GM19239 (cell line): ENCODE measurements around the gene DTWD2.
"Not testable (repeated sequence)": the region's sequence is repeated elsewhere in the genome, so short reads cannot be mapped to it uniquely, and the experiment has no call there.

Experiments
- DNase-seq: peaks from one replicate; pipeline ENCODE4 v3.0.0; 2011; ENCODE audit warnings: low spot score; ENCODE audit not compliant: insufficient read length
- FAIRE-seq: peaks from 2 replicates; lab custom pipeline; 2011; peaks lifted over from hg19 to GRCh38; lab: Jason Lieb, UNC

DTWD2 gene

GRCh38 chr5:118889165-118889564 is 99.2 kb downstream of the DTWD2 start:
- DNase-seq (no peak), FAIRE-seq (no peak)

- DNase-seq: no peak
- no peak for FAIRE-seq
Observed at GRCh38 chr5:118888556-118888955, 99.8 kb downstream of the DTWD2 start.

GRCh38 chr5:118883362-118883761 is 105.0 kb downstream of the DTWD2 start:
- no peak for DNase-seq

GRCh38 chr5:118882666-118883065 is 105.7 kb downstream of the DTWD2 start:
- DNase-seq: no peak
- FAIRE-seq: no peak

More at GRCh38 chr5:118883362-118883761, 105.0 kb downstream of the DTWD2 start:
- FAIRE-seq: no peak

GRCh38 chr5:118876852-118877251 is 111.5 kb downstream of the DTWD2 start:
- FAIRE-seq, DNase-seq: not testable (repeated sequence)

GRCh38 chr5:118875131-118875530 is 113.2 kb downstream of the DTWD2 start:
- FAIRE-seq: no peak
- no peak for DNase-seq

- no peak for DNase-seq
- FAIRE-seq: no peak
Observed at GRCh38 chr5:118873417-118873816, 114.9 kb downstream of the DTWD2 start.

- FAIRE-seq (no peak), DNase-seq (no peak)
Observed at GRCh38 chr5:118863345-118863744, 125.0 kb downstream of the DTWD2 start.

GRCh38 chr5:118862596-118862995 is 125.8 kb downstream of the DTWD2 start:
- DNase-seq: no peak
- FAIRE-seq: no peak

- DNase-seq (no peak), FAIRE-seq (no peak)
Observed at GRCh38 chr5:118857700-118858099, 130.6 kb downstream of the DTWD2 start.

GRCh38 chr5:118854819-118855218 is 133.5 kb downstream of the DTWD2 start:
- DNase-seq (no peak), FAIRE-seq (no peak)

GRCh38 chr5:118851785-118852184 is 136.6 kb downstream of the DTWD2 start:
- FAIRE-seq: not testable (repeated sequence)

GRCh38 chr5:118849507-118849906 is 138.8 kb downstream of the DTWD2 start:
- not testable (repeated sequence) for DNase-seq, FAIRE-seq

More at GRCh38 chr5:118851785-118852184, 136.6 kb downstream of the DTWD2 start:
- not testable (repeated sequence) for DNase-seq

- no peak for FAIRE-seq
- DNase-seq: no peak
Observed at GRCh38 chr5:118844351-118844750, 144.0 kb downstream of the DTWD2 start.

GRCh38 chr5:118834710-118835109 is 153.6 kb downstream of the DTWD2 start:
- DNase-seq (no peak), FAIRE-seq (no peak)

GRCh38 chr5:118832974-118833373 is 155.4 kb downstream of the DTWD2 start:
- DNase-seq: no peak
- FAIRE-seq: no peak

GRCh38 chr5:118825226-118825625 is 163.1 kb downstream of the DTWD2 start:
- FAIRE-seq (no peak), DNase-seq (no peak)

GRCh38 chr5:118818604-118819003 is 169.7 kb downstream of the DTWD2 start:
- FAIRE-seq: no peak
- DNase-seq: no peak

GRCh38 chr5:118808441-118808840 is 179.9 kb downstream of the DTWD2 start:
- no peak for FAIRE-seq
- DNase-seq: no peak

GRCh38 chr5:118806571-118806970 is 181.8 kb downstream of the DTWD2 start:
- DNase-seq: no peak
- FAIRE-seq: no peak

- FAIRE-seq: no peak
Observed at GRCh38 chr5:118802335-118802734, 186.0 kb downstream of the DTWD2 start.

GRCh38 chr5:118796081-118796480 is 192.3 kb downstream of the DTWD2 start:
- FAIRE-seq (no peak), DNase-seq (no peak)

More at GRCh38 chr5:118802335-118802734, 186.0 kb downstream of the DTWD2 start:
- DNase-seq: no peak

GRCh38 chr5:118794281-118794680 is 194.1 kb downstream of the DTWD2 start:
- FAIRE-seq: no peak

More at GRCh38 chr5:118794281-118794680, 194.1 kb downstream of the DTWD2 start:
- DNase-seq: no peak
